Liver (tissue), 9 donors: ENCODE results near the gene LY86. TPM values are rescaled to one million over a fixed set of nuclear protein-coding genes. Genes with fewer than 3 reads are reported as not detected.

Experiments
- DNase-seq: peaks from one replicate; pipeline ENCODE4 v3.0.0-alpha.2; 2017; ENCODE audit warnings: low spot score
- H3K27ac ChIP-seq, 2 donors: one replicate each; pipeline ENCODE4 v1.7.0; 2013; ENCODE audit warnings: inconsistent platforms in 2 of 2, low read length in 2 of 2, control low read depth in 1 of 2, low read depth in 1 of 2, mild to moderate bottlenecking in 1 of 2
- H3K27me3 ChIP-seq, 4 donors: one replicate each; pipeline versions ENCODE4 v1.6.1 to v1.7.0; 2013; ENCODE audit warnings: low read length in 3 of 4, inconsistent platforms in 1 of 4, mild to moderate bottlenecking in 1 of 4, moderate library complexity in 1 of 4; ENCODE audit not compliant: control insufficient read depth in 4 of 4, insufficient read depth in 4 of 4
- H3K36me3 ChIP-seq, 4 donors: one replicate each; pipeline versions ENCODE4 v1.6.1 to v1.7.0; 2013; ENCODE audit warnings: low read length in 3 of 4, mild to moderate bottlenecking in 3 of 4, low read depth in 1 of 4, moderate library complexity in 1 of 4; ENCODE audit not compliant: control insufficient read depth in 4 of 4, insufficient read depth in 3 of 4
- H3K4me1 ChIP-seq, 4 donors: one replicate each; pipeline versions ENCODE4 v1.6.1 to v1.7.0; 2013; ENCODE audit warnings: low read length in 3 of 4, mild to moderate bottlenecking in 3 of 4, moderate library complexity in 1 of 4; ENCODE audit not compliant: control insufficient read depth in 4 of 4, insufficient read depth in 4 of 4
- H3K4me3 ChIP-seq, 3 donors: one replicate each; pipeline versions ENCODE4 v1.6.1 to v1.7.0; 2013; ENCODE audit warnings: low read length in 3 of 3, control low read depth in 1 of 3, low read depth in 1 of 3, mild to moderate bottlenecking in 1 of 3
- H3K9ac ChIP-seq, 2 donors: one replicate each; pipeline ENCODE4 v1.7.0; 2013; ENCODE audit warnings: low read length in 2 of 2, mild to moderate bottlenecking in 2 of 2, moderate library complexity in 2 of 2, control low read depth in 1 of 2, low read depth in 1 of 2
- H3K9me3 ChIP-seq, 4 donors: one replicate each; pipeline versions ENCODE4 v1.6.1 to v1.7.0; 2013; ENCODE audit warnings: low read length in 3 of 4; ENCODE audit not compliant: control insufficient read depth in 4 of 4
- EGR1 ChIP-seq, 2 donors: IDR thresholded peaks; 2 replicates each; pipeline ENCODE4 v1.6.1; 2016 to 2018; ENCODE audit warnings: antibody characterized with exemption in 2 of 2, low read depth in 2 of 2
- FOXA1 ChIP-seq: IDR thresholded peaks from 2 replicates; pipeline ENCODE4 v1.6.1; 2016; ENCODE audit warnings: antibody characterized with exemption
- FOXA2 ChIP-seq: IDR thresholded peaks from 2 replicates; pipeline ENCODE4 v1.6.1; 2016; ENCODE audit warnings: antibody characterized with exemption
- GABPA ChIP-seq, 2 donors: IDR thresholded peaks in 1 of 2; conservative IDR thresholded peaks in 1 of 2; 2 replicates each; pipeline ENCODE4 v1.6.1; 2016; ENCODE audit warnings: antibody characterized with exemption in 2 of 2, mild to moderate bottlenecking in 1 of 2, moderate library complexity in 1 of 2
- HNF4A ChIP-seq, 2 donors: conservative IDR thresholded peaks; 2 replicates each; pipeline ENCODE4 v1.6.1; 2016; ENCODE audit warnings: antibody characterized with exemption in 2 of 2, mild to moderate bottlenecking in 2 of 2
- HNF4G ChIP-seq: IDR thresholded peaks from 2 replicates; pipeline ENCODE4 v1.6.1; 2016; ENCODE audit warnings: antibody characterized with exemption
- NR2F2 ChIP-seq: IDR thresholded peaks from 2 replicates; pipeline ENCODE4 v1.6.1; 2016; ENCODE audit warnings: antibody characterized with exemption
- RAD21 ChIP-seq, 2 donors: IDR thresholded peaks; 2 replicates each; pipeline ENCODE4 v1.6.1; 2016; ENCODE audit warnings: antibody characterized with exemption in 2 of 2, mild to moderate bottlenecking in 2 of 2
- RXRA ChIP-seq, 2 donors: IDR thresholded peaks; 2 replicates each; pipeline ENCODE4 v1.6.1; 2017 to 2018; ENCODE audit warnings: antibody characterized with exemption in 2 of 2, mild to moderate bottlenecking in 1 of 2
- SP1 ChIP-seq: IDR thresholded peaks from 2 replicates; pipeline ENCODE4 v1.6.1; 2018; ENCODE audit warnings: antibody characterized with exemption, mild to moderate bottlenecking
- TAF1 ChIP-seq: conservative IDR thresholded peaks from 2 replicates; pipeline ENCODE4 v1.6.1; 2016; ENCODE audit warnings: antibody characterized with exemption, mild to moderate bottlenecking
- YY1 ChIP-seq: IDR thresholded peaks from 2 replicates; pipeline ENCODE4 v1.6.1; 2016; ENCODE audit warnings: antibody characterized with exemption, mild to moderate bottlenecking
- WGBS: extraction: QIAGEN DNeasy Blood & Tissue Kit; methylation state at CpG from one replicate; pipeline ENCODE4 v1.1.7; 2013; 5-methylcytosine and 5-hydroxymethylcytosine counted together
- polyA plus RNA-seq, 2 donors: library from polyadenylated mRNA; stranded (reverse) in 1 of 2; unstranded in 1 of 2; fragments of 200-250 nt in 1 of 2; fragments of >200 nt in 1 of 2; fragmentation: Nextera tagmentation in 1 of 2; extraction: Ambion mirVana in 1 of 2; gene quantifications; one replicate each; pipeline versions ENCODE4 v1.2.1 to v1.2.3, GENCODE V29; 2013 to 2015
- total RNA-seq, 2 donors: library from RNA; depleted of rRNA; stranded (reverse); fragments of >200 nt; gene quantifications; one replicate each; pipeline ENCODE4 v1.2.3, GENCODE V29; 2014
- TF ChIP-seq, protein P1 (sequence below): fragments of 150-350 bp; IDR thresholded peaks from 2 replicates; pipeline ENCODE4 v1.5.1; 2017; ENCODE audit warnings: improper control_type of control experiment, low read depth, low read length; ENCODE audit not compliant: missing input control
- TF ChIP-seq, protein P2 (sequence below): IDR thresholded peaks from 2 replicates; pipeline ENCODE4 v1.6.1; 2016; ENCODE audit warnings: antibody characterized with exemption, mild to moderate bottlenecking
- TF ChIP-seq, protein P3 (sequence below): IDR thresholded peaks from 2 replicates; pipeline ENCODE4 v1.6.1; 2016; ENCODE audit warnings: antibody characterized with exemption
- TF ChIP-seq, protein P4 (sequence below): IDR thresholded peaks from 2 replicates; pipeline ENCODE4 v1.6.1; 2016; ENCODE audit warnings: antibody characterized with exemption
- TF ChIP-seq, protein P5 (sequence below): IDR thresholded peaks from 2 replicates; pipeline ENCODE4 v1.6.1; 2016; ENCODE audit warnings: antibody characterized with exemption
- donor health status: healthy.
- donor health status: healthy.
- donor health status: healthy.
- donor health status: healthy.
- donor health status: healthy.

Gene LY86
- total and polyA plus RNA-seq, 4 donors: 1.4 to 7.8 (median 3.7) TPM

DNA sequence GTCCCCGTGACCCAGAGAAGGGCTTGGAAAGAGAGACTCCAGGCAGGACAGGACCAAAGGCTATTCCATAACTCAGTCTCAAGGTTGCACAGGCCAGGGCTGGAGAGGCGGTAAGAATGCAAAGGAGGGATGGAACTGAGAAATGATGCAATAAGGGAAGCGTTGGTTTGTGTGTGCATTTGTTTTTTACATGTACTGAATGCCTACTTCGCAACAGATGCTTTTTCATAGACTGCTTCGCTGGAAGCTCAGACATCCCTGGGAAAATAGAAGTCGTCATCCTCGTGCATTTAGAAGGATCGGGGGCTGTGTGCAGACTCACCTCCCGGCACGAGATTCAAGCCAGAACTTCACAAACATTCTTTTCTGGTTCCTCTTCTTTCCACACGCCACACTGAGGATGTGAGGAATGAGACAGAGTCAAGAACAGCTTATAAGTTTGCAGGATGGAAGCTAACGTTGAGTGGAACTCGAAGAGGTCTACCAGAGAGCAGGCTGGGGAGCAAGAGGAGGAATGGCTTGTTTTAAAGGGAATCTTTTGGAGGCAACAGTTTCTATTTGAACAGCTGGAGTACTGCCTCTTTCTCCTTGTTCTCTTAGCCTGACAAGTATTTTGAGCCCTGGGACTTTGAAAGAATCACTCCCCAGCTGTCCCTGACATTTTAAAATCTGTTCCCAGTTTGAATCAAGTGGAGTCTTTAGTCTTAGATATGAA is 19.3 kb upstream of the LY86 start (continued):
- no peak for TF ChIP-seq TAF1
- TF ChIP-seq, protein P1, sequence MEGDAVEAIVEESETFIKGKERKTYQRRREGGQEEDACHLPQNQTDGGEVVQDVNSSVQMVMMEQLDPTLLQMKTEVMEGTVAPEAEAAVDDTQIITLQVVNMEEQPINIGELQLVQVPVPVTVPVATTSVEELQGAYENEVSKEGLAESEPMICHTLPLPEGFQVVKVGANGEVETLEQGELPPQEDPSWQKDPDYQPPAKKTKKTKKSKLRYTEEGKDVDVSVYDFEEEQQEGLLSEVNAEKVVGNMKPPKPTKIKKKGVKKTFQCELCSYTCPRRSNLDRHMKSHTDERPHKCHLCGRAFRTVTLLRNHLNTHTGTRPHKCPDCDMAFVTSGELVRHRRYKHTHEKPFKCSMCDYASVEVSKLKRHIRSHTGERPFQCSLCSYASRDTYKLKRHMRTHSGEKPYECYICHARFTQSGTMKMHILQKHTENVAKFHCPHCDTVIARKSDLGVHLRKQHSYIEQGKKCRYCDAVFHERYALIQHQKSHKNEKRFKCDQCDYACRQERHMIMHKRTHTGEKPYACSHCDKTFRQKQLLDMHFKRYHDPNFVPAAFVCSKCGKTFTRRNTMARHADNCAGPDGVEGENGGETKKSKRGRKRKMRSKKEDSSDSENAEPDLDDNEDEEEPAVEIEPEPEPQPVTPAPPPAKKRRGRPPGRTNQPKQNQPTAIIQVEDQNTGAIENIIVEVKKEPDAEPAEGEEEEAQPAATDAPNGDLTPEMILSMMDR: no peak
- TF ChIP-seq GABPA (IDR thresholded peaks at IDR 0.05 in 1 of 2, conservative IDR thresholded peaks at IDR 0.05 in 1 of 2): no peak

DNA sequence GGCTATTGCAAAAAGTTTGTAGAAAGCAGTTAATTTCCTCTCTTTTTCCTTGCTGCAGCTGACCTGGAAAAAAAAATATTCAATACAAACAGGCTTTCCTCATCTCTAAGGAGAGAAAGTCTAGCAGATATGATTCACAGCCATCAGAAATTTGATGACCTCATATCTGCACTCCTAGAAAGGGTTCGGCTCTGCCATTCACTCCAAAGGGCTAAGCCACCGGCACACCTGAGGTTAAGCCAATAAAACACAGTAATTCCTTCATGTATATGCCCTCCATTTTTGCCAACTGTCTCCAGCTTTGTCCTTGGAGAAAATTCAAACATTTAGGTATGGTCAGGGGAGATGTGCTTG is 18.7 kb upstream of the LY86 start:
- no peak overlapping the region for H3K9ac ChIP-seq
- no peaks in the 10 kb centered on the region for H3K36me3 ChIP-seq
- H3K27ac ChIP-seq: no peak overlapping the region
- 83% methylated on average over 2 of the region's 2 CpGs for WGBS
- no peak for DNase-seq
- H3K27me3 ChIP-seq: no peaks in the 10 kb centered on the region
- no peak overlapping the region for H3K4me3 ChIP-seq
- peaks cover 0 to 2% (median 0%) of the 10 kb centered on the region in 4 donors for H3K9me3 ChIP-seq
- no peaks in the 10 kb centered on the region for H3K4me1 ChIP-seq
- TF ChIP-seq, protein P2, sequence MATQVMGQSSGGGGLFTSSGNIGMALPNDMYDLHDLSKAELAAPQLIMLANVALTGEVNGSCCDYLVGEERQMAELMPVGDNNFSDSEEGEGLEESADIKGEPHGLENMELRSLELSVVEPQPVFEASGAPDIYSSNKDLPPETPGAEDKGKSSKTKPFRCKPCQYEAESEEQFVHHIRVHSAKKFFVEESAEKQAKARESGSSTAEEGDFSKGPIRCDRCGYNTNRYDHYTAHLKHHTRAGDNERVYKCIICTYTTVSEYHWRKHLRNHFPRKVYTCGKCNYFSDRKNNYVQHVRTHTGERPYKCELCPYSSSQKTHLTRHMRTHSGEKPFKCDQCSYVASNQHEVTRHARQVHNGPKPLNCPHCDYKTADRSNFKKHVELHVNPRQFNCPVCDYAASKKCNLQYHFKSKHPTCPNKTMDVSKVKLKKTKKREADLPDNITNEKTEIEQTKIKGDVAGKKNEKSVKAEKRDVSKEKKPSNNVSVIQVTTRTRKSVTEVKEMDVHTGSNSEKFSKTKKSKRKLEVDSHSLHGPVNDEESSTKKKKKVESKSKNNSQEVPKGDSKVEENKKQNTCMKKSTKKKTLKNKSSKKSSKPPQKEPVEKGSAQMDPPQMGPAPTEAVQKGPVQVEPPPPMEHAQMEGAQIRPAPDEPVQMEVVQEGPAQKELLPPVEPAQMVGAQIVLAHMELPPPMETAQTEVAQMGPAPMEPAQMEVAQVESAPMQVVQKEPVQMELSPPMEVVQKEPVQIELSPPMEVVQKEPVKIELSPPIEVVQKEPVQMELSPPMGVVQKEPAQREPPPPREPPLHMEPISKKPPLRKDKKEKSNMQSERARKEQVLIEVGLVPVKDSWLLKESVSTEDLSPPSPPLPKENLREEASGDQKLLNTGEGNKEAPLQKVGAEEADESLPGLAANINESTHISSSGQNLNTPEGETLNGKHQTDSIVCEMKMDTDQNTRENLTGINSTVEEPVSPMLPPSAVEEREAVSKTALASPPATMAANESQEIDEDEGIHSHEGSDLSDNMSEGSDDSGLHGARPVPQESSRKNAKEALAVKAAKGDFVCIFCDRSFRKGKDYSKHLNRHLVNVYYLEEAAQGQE: no peak
- TF ChIP-seq HNF4A (conservative IDR thresholded peaks at IDR 0.05): no peak
- TF ChIP-seq EGR1 (IDR thresholded peaks at IDR 0.05; ENCODE audit: low read depth in 2 of 2): no peak
- TF ChIP-seq, protein P1: no peak
- no peak for TF ChIP-seq GABPA (IDR thresholded peaks at IDR 0.05 in 1 of 2, conservative IDR thresholded peaks at IDR 0.05 in 1 of 2)
- no peak for TF ChIP-seq RAD21 (IDR thresholded peaks at IDR 0.05)
- no peak for TF ChIP-seq FOXA2
- TF ChIP-seq RXRA (IDR thresholded peaks at IDR 0.05): no peak
- TF ChIP-seq HNF4G: no peak
- TF ChIP-seq, protein P3, sequence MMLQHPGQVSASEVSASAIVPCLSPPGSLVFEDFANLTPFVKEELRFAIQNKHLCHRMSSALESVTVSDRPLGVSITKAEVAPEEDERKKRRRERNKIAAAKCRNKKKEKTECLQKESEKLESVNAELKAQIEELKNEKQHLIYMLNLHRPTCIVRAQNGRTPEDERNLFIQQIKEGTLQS: no peak
- no peak for TF ChIP-seq SP1
- TF ChIP-seq NR2F2: no peak
- TF ChIP-seq YY1: no peak
- TF ChIP-seq, protein P4, sequence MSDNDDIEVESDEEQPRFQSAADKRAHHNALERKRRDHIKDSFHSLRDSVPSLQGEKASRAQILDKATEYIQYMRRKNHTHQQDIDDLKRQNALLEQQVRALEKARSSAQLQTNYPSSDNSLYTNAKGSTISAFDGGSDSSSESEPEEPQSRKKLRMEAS: no peak
- no peak for TF ChIP-seq FOXA1
- TF ChIP-seq, protein P5, sequence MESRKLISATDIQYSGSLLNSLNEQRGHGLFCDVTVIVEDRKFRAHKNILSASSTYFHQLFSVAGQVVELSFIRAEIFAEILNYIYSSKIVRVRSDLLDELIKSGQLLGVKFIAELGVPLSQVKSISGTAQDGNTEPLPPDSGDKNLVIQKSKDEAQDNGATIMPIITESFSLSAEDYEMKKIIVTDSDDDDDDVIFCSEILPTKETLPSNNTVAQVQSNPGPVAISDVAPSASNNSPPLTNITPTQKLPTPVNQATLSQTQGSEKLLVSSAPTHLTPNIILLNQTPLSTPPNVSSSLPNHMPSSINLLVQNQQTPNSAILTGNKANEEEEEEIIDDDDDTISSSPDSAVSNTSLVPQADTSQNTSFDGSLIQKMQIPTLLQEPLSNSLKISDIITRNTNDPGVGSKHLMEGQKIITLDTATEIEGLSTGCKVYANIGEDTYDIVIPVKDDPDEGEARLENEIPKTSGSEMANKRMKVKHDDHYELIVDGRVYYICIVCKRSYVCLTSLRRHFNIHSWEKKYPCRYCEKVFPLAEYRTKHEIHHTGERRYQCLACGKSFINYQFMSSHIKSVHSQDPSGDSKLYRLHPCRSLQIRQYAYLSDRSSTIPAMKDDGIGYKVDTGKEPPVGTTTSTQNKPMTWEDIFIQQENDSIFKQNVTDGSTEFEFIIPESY: no peak
- TF ChIP-seq TAF1: no peak
